Measurements from ENCODE around the gene PADI3.

The PADI3 gene

DNA sequence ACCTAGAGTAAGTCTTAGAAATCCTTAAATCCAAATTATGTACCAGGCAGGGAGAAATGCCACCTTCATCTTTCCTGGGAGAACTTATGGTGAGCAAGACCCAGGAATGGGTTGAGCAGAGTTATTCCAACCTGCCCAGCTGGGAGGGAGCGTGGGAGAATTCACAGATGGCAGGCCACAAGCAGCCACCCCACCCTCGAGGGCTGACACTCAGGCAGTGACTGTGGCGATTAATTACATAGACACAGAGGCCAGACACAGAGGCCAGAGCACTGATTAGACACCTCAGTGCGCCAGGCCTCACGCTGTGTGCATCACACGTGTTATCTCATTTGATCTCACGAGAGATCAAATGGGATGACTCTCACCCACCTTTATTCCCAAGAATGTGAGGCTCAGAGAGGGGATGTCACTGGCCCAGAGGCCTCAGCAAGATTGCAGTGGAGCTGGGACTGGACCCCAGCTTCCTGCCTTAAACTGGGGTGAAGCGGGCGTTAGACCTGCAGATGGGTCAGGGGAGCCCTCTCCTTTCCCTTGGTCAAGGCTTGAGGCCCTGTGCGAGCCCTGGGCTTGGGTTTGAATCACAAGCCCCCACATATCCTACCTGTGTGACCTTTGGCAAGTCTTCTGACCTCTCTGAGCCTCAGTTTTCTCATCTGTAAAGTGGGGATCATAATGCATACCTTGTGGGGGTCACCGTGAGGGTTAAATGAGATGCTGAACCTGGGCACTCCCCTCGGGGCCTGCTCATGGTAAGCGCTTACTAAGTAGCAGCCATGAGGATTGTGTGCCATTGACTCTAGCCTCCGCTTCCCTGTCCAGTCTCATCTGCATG is 30.3 kb downstream of the PADI3 start:
- TF ChIP-seq, protein P1, sequence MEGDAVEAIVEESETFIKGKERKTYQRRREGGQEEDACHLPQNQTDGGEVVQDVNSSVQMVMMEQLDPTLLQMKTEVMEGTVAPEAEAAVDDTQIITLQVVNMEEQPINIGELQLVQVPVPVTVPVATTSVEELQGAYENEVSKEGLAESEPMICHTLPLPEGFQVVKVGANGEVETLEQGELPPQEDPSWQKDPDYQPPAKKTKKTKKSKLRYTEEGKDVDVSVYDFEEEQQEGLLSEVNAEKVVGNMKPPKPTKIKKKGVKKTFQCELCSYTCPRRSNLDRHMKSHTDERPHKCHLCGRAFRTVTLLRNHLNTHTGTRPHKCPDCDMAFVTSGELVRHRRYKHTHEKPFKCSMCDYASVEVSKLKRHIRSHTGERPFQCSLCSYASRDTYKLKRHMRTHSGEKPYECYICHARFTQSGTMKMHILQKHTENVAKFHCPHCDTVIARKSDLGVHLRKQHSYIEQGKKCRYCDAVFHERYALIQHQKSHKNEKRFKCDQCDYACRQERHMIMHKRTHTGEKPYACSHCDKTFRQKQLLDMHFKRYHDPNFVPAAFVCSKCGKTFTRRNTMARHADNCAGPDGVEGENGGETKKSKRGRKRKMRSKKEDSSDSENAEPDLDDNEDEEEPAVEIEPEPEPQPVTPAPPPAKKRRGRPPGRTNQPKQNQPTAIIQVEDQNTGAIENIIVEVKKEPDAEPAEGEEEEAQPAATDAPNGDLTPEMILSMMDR (IDR thresholded peaks at IDR 0.05), result no peak

DNA sequence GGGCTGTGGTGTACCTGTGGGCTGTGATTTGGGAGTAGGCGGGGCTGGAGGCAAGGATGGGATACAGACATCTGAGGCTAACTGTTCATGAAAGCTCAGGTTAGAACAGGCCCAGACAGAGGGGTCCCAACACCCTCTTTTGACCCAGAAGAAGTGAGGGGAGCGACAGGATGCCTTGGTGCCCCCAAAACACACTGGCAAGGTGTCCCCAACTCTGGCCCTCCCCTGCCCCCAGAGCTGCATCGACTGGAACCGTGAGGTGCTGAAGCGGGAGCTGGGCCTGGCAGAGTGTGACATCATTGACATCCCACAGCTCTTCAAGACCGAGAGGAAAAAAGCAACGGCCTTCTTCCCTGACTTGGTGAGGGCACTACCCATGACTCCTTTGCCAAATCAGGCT is 31.5 kb downstream of the PADI3 start:
- TF ChIP-seq, protein P1 (IDR thresholded peaks at IDR 0.05), result no peak

DNA sequence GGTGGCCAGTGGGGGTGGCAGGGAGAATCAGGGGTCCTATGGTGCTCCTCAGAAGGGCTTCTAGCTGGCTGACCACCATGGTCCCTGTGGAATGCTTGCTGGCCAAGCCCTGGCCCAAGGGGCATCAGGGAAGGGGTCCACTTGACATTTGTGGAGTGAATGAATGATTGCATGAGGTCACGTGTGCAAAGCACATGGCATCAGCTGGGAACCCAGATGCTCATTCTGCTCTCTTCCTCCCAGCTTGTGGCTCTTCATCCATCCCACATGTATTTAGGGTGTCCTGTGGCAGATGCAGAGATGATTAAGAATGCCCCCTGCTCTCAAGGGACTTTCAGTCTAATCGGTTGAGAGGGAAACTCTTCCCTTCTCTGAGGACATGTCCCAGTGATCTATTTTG is 32.0 kb downstream of the PADI3 start:
- TF ChIP-seq, protein P1 (IDR thresholded peaks at IDR 0.05), result no peak

DNA sequence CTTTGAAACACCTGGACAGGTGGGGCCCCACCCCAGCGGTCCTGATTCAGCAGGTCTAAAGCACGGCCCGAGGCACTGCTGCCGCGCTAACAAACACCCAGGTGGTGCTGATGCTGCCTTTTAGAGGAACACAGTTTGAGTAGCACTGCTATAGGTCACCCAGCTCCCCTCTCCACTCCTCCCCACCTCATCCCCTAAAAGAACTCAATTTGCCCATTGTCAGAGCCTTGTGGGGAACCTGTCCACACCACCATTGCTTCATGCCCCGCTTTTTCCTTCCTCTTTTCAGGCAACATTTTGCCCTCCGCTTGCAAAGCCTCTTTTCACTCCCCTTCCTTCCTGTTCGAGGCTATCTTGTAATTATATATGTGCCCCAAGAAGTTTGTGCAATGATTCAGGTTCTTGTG is 32.9 kb downstream of the PADI3 start:
- TF ChIP-seq, protein P1 (IDR thresholded peaks at IDR 0.05), result no peak

DNA sequence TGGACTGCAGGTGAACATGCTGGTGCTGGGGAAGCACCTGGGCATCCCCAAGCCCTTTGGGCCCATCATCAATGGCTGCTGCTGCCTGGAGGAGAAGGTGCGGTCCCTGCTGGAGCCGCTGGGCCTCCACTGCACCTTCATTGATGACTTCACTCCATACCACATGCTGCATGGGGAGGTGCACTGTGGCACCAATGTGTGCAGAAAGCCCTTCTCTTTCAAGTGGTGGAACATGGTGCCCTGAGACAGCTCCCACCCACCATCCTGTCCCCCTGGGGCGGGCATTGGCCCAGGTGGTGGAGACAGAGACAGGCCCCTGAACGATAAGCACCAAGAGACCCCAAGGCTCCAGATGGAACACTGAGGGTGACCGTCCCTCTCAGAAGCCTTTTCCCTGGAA is 33.9 kb downstream of the PADI3 start:
- TF ChIP-seq, protein P1 (IDR thresholded peaks at IDR 0.05), result no peak

DNA sequence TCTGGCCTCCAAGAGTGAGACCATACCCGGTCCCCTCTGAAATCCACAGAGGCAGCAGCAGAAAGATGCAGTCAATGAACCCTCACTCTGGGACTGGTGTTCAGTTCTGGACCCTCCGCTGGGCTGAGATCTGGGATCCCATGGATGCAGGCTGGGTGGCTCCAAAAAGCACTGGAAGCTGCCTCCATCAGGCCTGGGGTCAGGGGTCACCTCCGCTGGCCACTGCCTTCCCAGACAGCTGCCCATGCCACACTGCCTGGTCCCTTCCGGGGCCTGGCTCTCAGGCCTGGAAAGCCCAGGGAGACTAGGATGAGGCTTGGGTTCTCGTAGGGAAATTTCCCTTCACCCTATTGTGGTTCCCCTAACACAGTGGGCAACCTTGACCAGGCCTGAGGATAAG is 37.7 kb downstream of the PADI3 start:
- TF ChIP-seq, protein P1 (IDR thresholded peaks at IDR 0.05), result no peak

DNA sequence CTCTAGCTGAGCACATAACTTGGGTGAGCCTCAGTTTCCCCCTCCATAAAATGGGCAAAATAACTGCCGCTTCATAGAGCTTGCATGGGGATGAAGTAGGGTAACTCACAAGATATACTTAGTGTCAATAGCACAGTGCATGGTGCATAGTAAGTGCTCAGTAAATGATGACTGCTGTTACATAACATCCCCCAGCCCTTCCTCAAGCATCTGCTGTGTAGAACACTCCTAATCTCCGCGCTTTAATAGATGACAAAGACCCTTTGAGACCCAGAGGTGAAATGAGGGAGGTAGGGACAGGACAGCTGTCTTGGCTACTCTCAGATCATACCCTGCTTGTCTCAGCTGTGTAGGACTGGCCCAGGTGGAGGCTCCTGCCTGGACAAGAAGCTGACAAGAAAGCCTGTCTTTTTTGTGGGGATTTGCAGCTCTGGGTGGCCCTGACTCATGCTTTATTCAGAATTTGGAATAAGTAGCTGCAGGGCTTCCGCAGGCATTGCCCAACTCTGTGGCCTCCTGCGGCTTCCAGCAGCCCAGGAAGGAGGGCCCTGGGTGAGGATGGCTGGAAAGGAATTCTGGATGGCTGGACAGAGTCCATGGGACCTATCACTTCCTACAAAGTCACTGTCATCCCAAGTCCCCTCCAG is 38.4 kb downstream of the PADI3 start:
- TF ChIP-seq, protein P1 (IDR thresholded peaks at IDR 0.05), result no peak
